Gastroesophageal sphincter (tissue), 4 donors: Measurements from ENCODE around the gene OR5AU1. TPM values are rescaled to one million over a fixed set of nuclear protein-coding genes. Genes with fewer than 3 reads are reported as not detected.
"Not testable (repeated sequence)": the region's sequence is repeated elsewhere in the genome, so short reads cannot be mapped to it uniquely, and the experiment has no call there.

Source experiments
- ATAC-seq: fragments of 150-250 bp; one replicate; pipeline ENCODE4 v1.9.1; 2016; ENCODE audit warnings: mild to moderate bottlenecking, moderate library complexity
- H3K27ac ChIP-seq, 4 donors: fragments of 200-600 bp; sonication (generic) in 3 of 4; 1 replicate in 3 of 4; 2 replicates in 1 of 4; pipeline ENCODE4 v1.5.1; 2016 to 2019
- H3K27me3 ChIP-seq: fragments of 200-600 bp; sonication (generic); one replicate; pipeline ENCODE4 v1.5.1; 2019
- H3K36me3 ChIP-seq, 2 donors: fragments of 200-600 bp; sonication (generic); one replicate each; pipeline ENCODE4 v1.5.1; 2019; ENCODE audit warnings: control low read depth in 1 of 2
- H3K4me1 ChIP-seq, 3 donors: fragments of 200-600 bp; sonication (generic); 1 replicate in 2 of 3; 2 replicates in 1 of 3; pipeline ENCODE4 v1.5.1; 2016 to 2019; ENCODE audit warnings: control low read depth in 2 of 3
- H3K4me3 ChIP-seq, 2 donors: fragments of 200-600 bp; sonication (generic); one replicate each; pipeline ENCODE4 v1.5.1; 2019; ENCODE audit warnings: mild to moderate bottlenecking in 1 of 2, moderate library complexity in 1 of 2
- H3K9me3 ChIP-seq, 3 donors: fragments of 200-600 bp; sonication (generic); one replicate each; pipeline ENCODE4 v1.5.1; 2017 to 2019; ENCODE audit warnings: control low read depth in 2 of 3
- CTCF ChIP-seq, 4 experiments: fragments of 200-600 bp in 2 of 4; fragments of 450-650 bp in 2 of 4; sonication (generic) in 1 of 4; IDR thresholded peaks; one replicate each; pipeline ENCODE4 v1.5.1; 2017 to 2019; ENCODE audit warnings: antibody characterized with exemption in 4 of 4, mild to moderate bottlenecking in 2 of 4, moderate library complexity in 2 of 4
- EP300 ChIP-seq: sonication (generic); formaldehyde crosslinking; IDR thresholded peaks from one replicate; pipeline ENCODE4 v1.6.1; 2017; ENCODE audit warnings: antibody characterized with exemption, mild to moderate bottlenecking
- POLR2A ChIP-seq, 2 donors: fragments of 450-650 bp; IDR thresholded peaks; one replicate each; pipeline ENCODE4 v1.6.1; 2017; ENCODE audit warnings: antibody characterized with exemption in 2 of 2, mild to moderate bottlenecking in 2 of 2, moderate library complexity in 1 of 2
- POLR2AphosphoS5 ChIP-seq: sonication (generic); formaldehyde crosslinking; IDR thresholded peaks from one replicate; pipeline ENCODE4 v1.6.1; 2017; ENCODE audit warnings: antibody characterized with exemption
- WGBS, 2 donors: methylation state at CpG; one replicate each; pipeline ENCODE4 v1.1.5; 2018; ENCODE audit warnings: low coverage in 1 of 2; 5-methylcytosine and 5-hydroxymethylcytosine counted together
- total RNA-seq, 4 donors: library from RNA; depleted of rRNA; stranded (reverse); fragments of >200 nt; gene quantifications; one replicate each; pipeline ENCODE4 v1.1.0, GENCODE V29; 2016

OR5AU1 gene
- total RNA-seq, 4 donors from 2014 or later = not detected

GRCh38 chr14:21162081-21162480, 6.2 kb upstream of the OR5AU1 start:
- no peak overlapping the region for H3K4me3 ChIP-seq
- no peaks in the 10 kb centered on the region for H3K9me3 ChIP-seq
- no peak for ATAC-seq
- H3K27me3 ChIP-seq = no peaks in the 10 kb centered on the region
- peaks cover 0 to 5% (median 0%) of the 10 kb centered on the region in 3 donors for H3K4me1 ChIP-seq
- TF ChIP-seq POLR2A (IDR thresholded peaks at IDR 0.05) (no peak), POLR2AphosphoS5 (no peak), CTCF (IDR thresholded peaks at IDR 0.05) (no peak), EP300 (no peak)
- WGBS, 2 donors = 67 to 73% methylated on average over 2 to 4 of the region's 5 CpGs
- H3K36me3 ChIP-seq = no peaks in the 10 kb centered on the region
- no peak overlapping the region for H3K27ac ChIP-seq

- Histone ChIP-seq H3K27me3 (no peaks in the 10 kb centered on the region), H3K27ac (no peak overlapping the region), H3K4me3 (no peak overlapping the region), H3K9me3 (no peaks in the 10 kb centered on the region), H3K36me3 (no peaks in the 10 kb centered on the region), H3K4me1 (peaks cover 0 to 2% (median 0%) of the 10 kb centered on the region in 3 donors)
- WGBS, 2 donors = 56 to 57% methylated on average over 2 to 4 of the region's 4 CpGs
- TF ChIP-seq POLR2A (IDR thresholded peaks at IDR 0.05) (no peak), POLR2AphosphoS5 (no peak), EP300 (no peak), CTCF (IDR thresholded peaks at IDR 0.05) (no peak)
- ATAC-seq = no peak
Measured at GRCh38 chr14:21160061-21160610, 4.3 kb upstream of the OR5AU1 start.

- not testable (repeated sequence) for ATAC-seq, H3K27me3 ChIP-seq, H3K4me3 ChIP-seq, H3K9me3 ChIP-seq, H3K36me3 ChIP-seq, H3K4me1 ChIP-seq, H3K27ac ChIP-seq
- 18% methylated on average over 1 of the region's 1 CpG for WGBS, 2 donors
Measured at GRCh38 chr14:21158175-21158574, 2.3 kb upstream of the OR5AU1 start.

- Histone ChIP-seq H3K27me3 (peaks cover 5% of the 10 kb centered on the region), H3K27ac (no peak overlapping the region), H3K9me3 (peaks cover 0 to 13% (median 0%) of the 10 kb centered on the region in 3 donors), H3K4me3 (no peak overlapping the region), H3K36me3 (no peaks in the 10 kb centered on the region), H3K4me1 (no peaks in the 10 kb centered on the region)
- no peak for TF ChIP-seq POLR2AphosphoS5
- no peak for TF ChIP-seq POLR2A (IDR thresholded peaks at IDR 0.05)
- TF ChIP-seq EP300 = no peak
- TF ChIP-seq CTCF (IDR thresholded peaks at IDR 0.05) = no peak
- no peak for ATAC-seq
- 75 to 82% methylated on average over 2 to 3 of the region's 4 CpGs for WGBS, 2 donors
Measured at GRCh38 chr14:21149641-21150367, 6.1 kb downstream of the OR5AU1 start.

GRCh38 chr14:21145437-21145836, 10.4 kb downstream of the OR5AU1 start:
- no peak for ATAC-seq
- TF ChIP-seq EP300 = no peak
- TF ChIP-seq POLR2AphosphoS5 = no peak
- no peak for TF ChIP-seq POLR2A (IDR thresholded peaks at IDR 0.05)
- TF ChIP-seq CTCF (IDR thresholded peaks at IDR 0.05) = no peak
- H3K4me3 ChIP-seq = no peak overlapping the region
- peaks cover 0 to 18% (median 0%) of the 10 kb centered on the region in 3 donors for H3K9me3 ChIP-seq
- H3K36me3 ChIP-seq = no peaks in the 10 kb centered on the region
- H3K4me1 ChIP-seq = no peaks in the 10 kb centered on the region
- H3K27ac ChIP-seq = no peak overlapping the region
- peaks cover 8% of the 10 kb centered on the region for H3K27me3 ChIP-seq
